Measurements from ENCODE around the gene ODAD3.
A peak's percentile ranks its signal among the peaks of the same experiment; 100 is the strongest.

DNA sequence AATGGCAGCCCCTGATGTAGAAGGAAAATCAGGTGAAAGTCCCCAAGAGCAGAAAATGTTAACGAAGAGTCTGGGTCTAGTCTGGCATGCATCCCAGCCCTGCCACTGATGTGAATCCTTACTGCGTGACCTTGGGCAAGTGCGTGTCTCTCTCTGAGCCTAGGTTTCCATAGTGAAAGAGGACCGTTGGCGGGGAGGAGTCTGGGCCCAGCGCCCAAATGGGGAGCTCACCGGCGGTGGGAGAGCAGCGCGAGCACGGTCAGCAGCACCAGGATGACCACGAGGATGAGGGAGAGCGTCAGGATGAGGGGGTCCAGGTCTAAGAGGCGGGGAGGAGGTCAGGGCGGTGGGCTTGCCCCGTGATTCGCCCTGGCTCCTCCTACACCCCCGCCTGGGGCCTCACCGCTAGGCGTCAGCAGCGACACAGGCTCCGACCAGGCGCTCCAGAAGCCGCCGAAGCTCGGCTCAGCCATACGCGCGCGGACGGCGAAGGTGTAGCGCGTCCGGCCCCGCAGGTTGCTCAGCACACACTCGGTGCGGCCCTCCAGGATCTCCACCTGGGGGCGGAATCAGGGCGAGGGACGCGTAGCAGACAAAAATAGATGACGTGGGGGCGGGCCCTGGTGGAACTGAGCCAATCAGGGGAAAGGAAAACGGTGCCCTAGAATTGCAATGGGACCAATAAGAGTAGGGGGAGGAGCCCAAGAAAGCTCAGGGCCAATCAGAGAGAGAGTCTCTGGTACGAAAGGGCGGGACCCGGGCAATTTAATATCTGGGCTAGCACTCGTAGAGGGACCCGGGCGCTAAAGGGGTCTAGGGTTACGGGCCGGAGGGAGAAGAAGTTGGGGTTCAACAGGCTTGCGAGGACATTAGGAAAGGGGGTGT, 54.0 kb downstream of the ODAD3 start:
- TF ChIP-seq, protein P1, sequence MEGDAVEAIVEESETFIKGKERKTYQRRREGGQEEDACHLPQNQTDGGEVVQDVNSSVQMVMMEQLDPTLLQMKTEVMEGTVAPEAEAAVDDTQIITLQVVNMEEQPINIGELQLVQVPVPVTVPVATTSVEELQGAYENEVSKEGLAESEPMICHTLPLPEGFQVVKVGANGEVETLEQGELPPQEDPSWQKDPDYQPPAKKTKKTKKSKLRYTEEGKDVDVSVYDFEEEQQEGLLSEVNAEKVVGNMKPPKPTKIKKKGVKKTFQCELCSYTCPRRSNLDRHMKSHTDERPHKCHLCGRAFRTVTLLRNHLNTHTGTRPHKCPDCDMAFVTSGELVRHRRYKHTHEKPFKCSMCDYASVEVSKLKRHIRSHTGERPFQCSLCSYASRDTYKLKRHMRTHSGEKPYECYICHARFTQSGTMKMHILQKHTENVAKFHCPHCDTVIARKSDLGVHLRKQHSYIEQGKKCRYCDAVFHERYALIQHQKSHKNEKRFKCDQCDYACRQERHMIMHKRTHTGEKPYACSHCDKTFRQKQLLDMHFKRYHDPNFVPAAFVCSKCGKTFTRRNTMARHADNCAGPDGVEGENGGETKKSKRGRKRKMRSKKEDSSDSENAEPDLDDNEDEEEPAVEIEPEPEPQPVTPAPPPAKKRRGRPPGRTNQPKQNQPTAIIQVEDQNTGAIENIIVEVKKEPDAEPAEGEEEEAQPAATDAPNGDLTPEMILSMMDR (conservative IDR thresholded peaks at IDR 0.05), result peak; percentile 92
- no peak for TF ChIP-seq ZFX (IDR thresholded peaks at IDR 0.05)

Measured in C4-2B (cell line).